K562 (cell line): ENCODE measurements around the gene AGXT. TPM values are rescaled to one million over a fixed set of nuclear protein-coding genes. Genes with fewer than 3 reads are reported as not detected.

ENCODE experiments used
- ATAC-seq: fragments of 200-7000 bp; cut with Tn5 transposase; 3 replicates; pipeline ENCODE4 v1.9.1; 2020; ENCODE audit warnings: moderate library complexity
- BruUV-seq: library from RNA; stranded (reverse); fragments of 400-500 nt; replicated peaks from 2 replicates; lab custom pipeline; 2021; lab: Mats Ljungman, UMichigan
- CTCF ChIA-PET: fragments of 300-600 bp; formaldehyde crosslinking; extraction: SDS; loops from one replicate; lab custom pipeline; 2021; ENCODE audit warnings: low intra/inter-chr PET ratio; lab: Yijun Ruan, JAX
- POLR2A ChIA-PET: fragments of 300-600, 350-650 bp; sonication (Branson Sonifier 250); formaldehyde crosslinking; extraction: SDS; loops from one replicate; lab custom pipeline; 2021; ENCODE audit warnings: antibody characterized with exemption, inconsistent platforms; lab: Yijun Ruan, JAX
- DNase-seq, 4 experiments: peaks; one replicate each; pipeline versions ENCODE4 v3.0.0 to v3.0.0-alpha.2; 2011 to 2018; ENCODE audit warnings: low spot score in 3 of 4, mixed read lengths in 3 of 4; ENCODE audit errors: extremely low read depth in 1 of 4
- FAIRE-seq: peaks from 2 replicates; lab custom pipeline; 2011; peaks lifted over from hg19 to GRCh38; lab: Jason Lieb, UNC
- H2AFZ ChIP-seq: 2 replicates; pipeline ENCODE4 v1.6.0; 2011; ENCODE audit warnings: low read depth, low read length, control low read depth, inconsistent platforms
- H3K27ac ChIP-seq: fragments of 200-600 bp; 3 replicates; pipeline ENCODE4 v1.8.0; 2011; ENCODE audit warnings: low read depth, mild to moderate bottlenecking, control low read depth, inconsistent platforms, low read length, moderate library complexity, mixed read lengths; ENCODE audit errors: extremely low read depth
- H3K27me3 ChIP-seq, 2 experiments: fragments of 300-600 bp in 1 of 2; 2 replicates in 1 of 2; 3 replicates in 1 of 2; pipeline versions ENCODE4 v1.6.0 to v1.8.0; 2011; ENCODE audit warnings: inconsistent platforms in 2 of 2, low read length in 2 of 2, mild to moderate bottlenecking in 1 of 2, mixed read lengths in 1 of 2, moderate library complexity in 1 of 2; ENCODE audit not compliant: control insufficient read depth in 2 of 2, insufficient read depth in 2 of 2
- H3K36me3 ChIP-seq: fragments of 300-600 bp; 3 replicates; pipeline ENCODE4 v1.8.0; 2011; ENCODE audit warnings: mild to moderate bottlenecking, low read length, inconsistent platforms; ENCODE audit not compliant: control insufficient read depth, insufficient read depth
- H3K4me1 ChIP-seq, 2 experiments: fragments of 200-600 bp in 1 of 2; replicated peaks in 1 of 2; 2 replicates in 1 of 2; 3 replicates in 1 of 2; pipeline versions ENCODE4 v1.5.1 to v1.8.0; 2011; ENCODE audit warnings: inconsistent platforms in 2 of 2, low read length in 2 of 2, mild to moderate bottlenecking in 1 of 2, mixed read lengths in 1 of 2, moderate library complexity in 1 of 2; ENCODE audit not compliant: control insufficient read depth in 2 of 2, insufficient read depth in 2 of 2
- H3K4me2 ChIP-seq: 2 replicates; pipeline ENCODE4 v1.6.1; 2011; ENCODE audit warnings: low read length, control low read depth, inconsistent platforms, mixed read lengths; ENCODE audit not compliant: insufficient read depth
- H3K4me3 ChIP-seq: fragments of 200-600 bp; sonication (generic), shearing (Covaris generic); 2 replicates; pipeline ENCODE4 v1.5.1; 2016; ENCODE audit warnings: control low read depth, inconsistent platforms
- H3K79me2 ChIP-seq: fragments of 200-600 bp; 3 replicates; pipeline ENCODE4 v1.8.0; 2011; ENCODE audit warnings: low read length, inconsistent platforms; ENCODE audit not compliant: control insufficient read depth, insufficient read depth
- H3K9ac ChIP-seq, 2 experiments: 2 replicates each; pipeline versions ENCODE4 v1.6.0 to v1.6.1; 2011; ENCODE audit warnings: low read depth in 2 of 2, low read length in 2 of 2, control low read depth in 1 of 2, inconsistent platforms in 1 of 2, mild to moderate bottlenecking in 1 of 2, mixed read lengths in 1 of 2; ENCODE audit not compliant: insufficient read depth in 1 of 2
- H3K9me1 ChIP-seq: one replicate; pipeline ENCODE4 v1.6.0; 2011; ENCODE audit warnings: inconsistent platforms, mild to moderate bottlenecking, low read length, moderate library complexity; ENCODE audit not compliant: control insufficient read depth, insufficient read depth
- H3K9me3 ChIP-seq: replicated peaks from 2 replicates; pipeline ENCODE4 v1.5.1; 2011; ENCODE audit warnings: low read depth, low read length, inconsistent platforms; ENCODE audit not compliant: control insufficient read depth, insufficient read depth
- H4K20me1 ChIP-seq: replicated peaks from 2 replicates; pipeline ENCODE4 v1.6.1; 2011; ENCODE audit warnings: low read length, inconsistent platforms, mixed read lengths; ENCODE audit not compliant: control insufficient read depth, insufficient read depth
- ARID1B ChIP-seq: fragments of 450-650 bp; IDR thresholded peaks from 2 replicates; pipeline ENCODE4 v1.6.1; 2016; ENCODE audit warnings: antibody characterized with exemption, mild to moderate bottlenecking, inconsistent platforms
- HDAC6 ChIP-seq: IDR thresholded peaks from 2 replicates; pipeline ENCODE4 v1.6.1; 2012; ENCODE audit warnings: low read depth, mild to moderate bottlenecking, control low read depth, inconsistent platforms, low read length, moderate library complexity
- ZBTB33 ChIP-seq: sonication (generic); formaldehyde crosslinking; IDR thresholded peaks from 2 replicates; pipeline ENCODE4 v1.8.1; 2023; ENCODE audit warnings: mild to moderate bottlenecking, missing genetic modification reagents
- ZNF277 ChIP-seq: fragments of 250-450 bp; sonication (Bioruptor Pico); IDR thresholded peaks from 2 replicates; pipeline ENCODE4 v1.8.0; 2022; ENCODE audit warnings: inconsistent platforms, mild to moderate bottlenecking, moderate library complexity, borderline replicate concordance
- WGBS: fragments of 100-300 bp; shearing (Covaris generic); methylation state at CpG from one replicate; pipeline ENCODE4 v1.1.6; 2016; ENCODE audit warnings: low coverage, mixed read lengths; ENCODE audit not compliant: insufficient coverage; ENCODE audit errors: missing lambda C conversion rate; 5-methylcytosine and 5-hydroxymethylcytosine counted together
- in situ Hi-C: fragments of 300-500 bp; cut with MboI; formaldehyde crosslinking; loops from 4 replicates; pipeline ENCODE4 v1.15.0; 2018; ENCODE audit warnings: inconsistent platforms, mixed read lengths
- intact Hi-C: fragments of 100-400 bp; cut with micrococcal nuclease; formaldehyde crosslinking; loops from 2 replicates; pipeline ENCODE4 v1.14.2; 2022
- polyA plus RNA-seq, 8 experiments: library from polyadenylated mRNA; depleted of rRNA in 4 of 8; stranded (reverse) in 5 of 8; unstranded in 3 of 8; fragments of >200 nt; fragmentation: Nextera tagmentation in 2 of 8; fragmentation: Illumina TruSeq in 1 of 8; extraction: Ambion mirVana in 2 of 8; extraction: Trizol in 1 of 8; gene quantifications; 2 replicates each; pipeline versions ENCODE4 v1.2.1 to v1.2.3, GENCODE V29; 2011 to 2014; ENCODE audit warnings: inconsistent platforms in 1 of 8, missing spikeins in 1 of 8
- total RNA-seq, 7 experiments: library from RNA; depleted of rRNA in 6 of 7; stranded (reverse); fragments of >200 nt in 6 of 7; fragmentation: Illumina TruSeq in 2 of 7; extraction: Trizol in 2 of 7; gene quantifications; 2 replicates each; pipeline versions ENCODE4 v1.2.1 to v1.2.3, GENCODE V29; 2011 to 2021; ENCODE audit warnings: low replicate concordance in 1 of 7
- TF ChIP-seq, protein P1 (sequence below): fragments of 250-450 bp; sonication (Bioruptor Pico); IDR thresholded peaks from 2 replicates; pipeline ENCODE4 v1.4.0; 2020

The AGXT gene
- total and polyA plus RNA-seq, 9 of the 15 experiments (the other 6 are each of a cell fraction or from before 2014, with no cell fraction given): 0.18 TPM; not detected in 8

- no TSS peak for BruUV-seq
- Histone ChIP-seq H3K9me1 (no peaks in the 10 kb centered on the region), H3K4me1 (no peaks in the 10 kb centered on the region; a peak in 2 of 5 replicates), H4K20me1 (no peaks in the 10 kb centered on the region), H2AFZ (no peak overlapping the region), H3K9ac (no peak overlapping the region), H3K79me2 (no peaks in the 10 kb centered on the region), H3K36me3 (no peaks in the 10 kb centered on the region), H3K4me3 (no peak overlapping the region), H3K27me3 (peaks cover 0 to 45% of the 10 kb centered on the region in 2 experiments; a peak in 2 of 5 replicates), H3K27ac (no peak overlapping the region), H3K4me2 (no peak overlapping the region), H3K9me3 (no peaks in the 10 kb centered on the region)
- intact Hi-C loops: no loop called here
- in situ Hi-C loops: no loop called here
- 8% methylated on average over 26 of the region's 40 CpGs for WGBS
- no peak for DNase-seq
- ChIA-PET POLR2A (no interaction called here), CTCF (no interaction called here)
- no peak for ATAC-seq
- no peak for FAIRE-seq
- TF ChIP-seq ZNF277 (CRISPR knock-in tag) (no peak), HDAC6 (no peak), ARID1B (no peak), ZBTB33 (CRISPR knock-in tag) (no peak)
- TF ChIP-seq, protein P1, sequence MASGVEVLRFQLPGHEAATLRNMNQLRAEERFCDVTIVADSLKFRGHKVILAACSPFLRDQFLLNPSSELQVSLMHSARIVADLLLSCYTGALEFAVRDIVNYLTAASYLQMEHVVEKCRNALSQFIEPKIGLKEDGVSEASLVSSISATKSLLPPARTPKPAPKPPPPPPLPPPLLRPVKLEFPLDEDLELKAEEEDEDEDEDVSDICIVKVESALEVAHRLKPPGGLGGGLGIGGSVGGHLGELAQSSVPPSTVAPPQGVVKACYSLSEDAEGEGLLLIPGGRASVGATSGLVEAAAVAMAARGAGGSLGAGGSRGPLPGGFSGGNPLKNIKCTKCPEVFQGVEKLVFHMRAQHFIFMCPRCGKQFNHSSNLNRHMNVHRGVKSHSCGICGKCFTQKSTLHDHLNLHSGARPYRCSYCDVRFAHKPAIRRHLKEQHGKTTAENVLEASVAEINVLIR (CRISPR knock-in tag): no peak
These were observed 9.1 kb downstream of the AGXT start for GRCh38 chr2:240877460-240878340.
